GM12891 (cell line): ENCODE data around the gene RALGPS1.

ENCODE experiments used
- POLR2A ChIP-seq: IDR thresholded peaks from 2 replicates; pipeline ENCODE4 v1.6.1; 2011; ENCODE audit warnings: low read depth, low read length, control low read depth
- POLR2AphosphoS5 ChIP-seq: IDR thresholded peaks from 2 replicates; pipeline ENCODE4 v1.6.1; 2011; ENCODE audit warnings: low read depth, low read length, control low read depth
- SPI1 ChIP-seq: IDR thresholded peaks from 2 replicates; pipeline ENCODE4 v1.6.1; 2011; ENCODE audit warnings: low read depth, low read length, control low read depth

DNA sequence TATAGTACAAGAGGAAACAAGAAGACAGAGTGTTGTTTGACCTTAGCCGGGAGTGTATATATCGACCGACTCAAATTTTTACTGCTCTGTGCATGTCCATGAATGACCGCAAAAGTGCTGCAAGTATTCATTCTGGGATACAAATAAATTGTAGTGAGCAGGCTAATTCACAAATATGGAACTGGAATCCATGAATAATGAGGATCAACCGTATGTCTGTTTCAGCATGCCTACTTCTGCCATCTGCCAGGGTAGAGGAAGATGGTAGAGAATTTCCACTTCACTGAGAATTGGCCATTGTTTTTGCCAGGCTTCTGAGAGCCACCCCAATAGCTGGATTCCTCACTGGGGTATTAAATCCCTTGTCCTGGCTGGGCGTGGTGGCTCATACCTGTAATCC is 8.5 kb upstream of the RALGPS1 start:
- TF ChIP-seq POLR2A (no peak), POLR2AphosphoS5 (no peak), SPI1 (no peak)
